GM13976 (cell line): ENCODE data around the gene SYNGR4.

ENCODE experiments used
- DNase-seq: peaks from one replicate; pipeline ENCODE4 v3.0.0; 2012; ENCODE audit warnings: low spot score
- in situ Hi-C: fragments of 300-500 bp; cut with MboI; formaldehyde crosslinking; loops from one replicate; pipeline ENCODE4 v1.12.0; 2022; ENCODE audit warnings: low sequenced_read_pairs, mixed read lengths, inconsistent platforms; ENCODE audit not compliant: unreplicated experiment
- TF ChIP-seq, protein P1 (sequence below): IDR thresholded peaks from 2 replicates; pipeline ENCODE4 v1.5.1; 2012; ENCODE audit warnings: borderline replicate concordance, mild to moderate bottlenecking; ENCODE audit not compliant: insufficient read depth; ENCODE audit errors: extremely low read depth, missing control alignments, control extremely low read depth

Gene SYNGR4

DNA sequence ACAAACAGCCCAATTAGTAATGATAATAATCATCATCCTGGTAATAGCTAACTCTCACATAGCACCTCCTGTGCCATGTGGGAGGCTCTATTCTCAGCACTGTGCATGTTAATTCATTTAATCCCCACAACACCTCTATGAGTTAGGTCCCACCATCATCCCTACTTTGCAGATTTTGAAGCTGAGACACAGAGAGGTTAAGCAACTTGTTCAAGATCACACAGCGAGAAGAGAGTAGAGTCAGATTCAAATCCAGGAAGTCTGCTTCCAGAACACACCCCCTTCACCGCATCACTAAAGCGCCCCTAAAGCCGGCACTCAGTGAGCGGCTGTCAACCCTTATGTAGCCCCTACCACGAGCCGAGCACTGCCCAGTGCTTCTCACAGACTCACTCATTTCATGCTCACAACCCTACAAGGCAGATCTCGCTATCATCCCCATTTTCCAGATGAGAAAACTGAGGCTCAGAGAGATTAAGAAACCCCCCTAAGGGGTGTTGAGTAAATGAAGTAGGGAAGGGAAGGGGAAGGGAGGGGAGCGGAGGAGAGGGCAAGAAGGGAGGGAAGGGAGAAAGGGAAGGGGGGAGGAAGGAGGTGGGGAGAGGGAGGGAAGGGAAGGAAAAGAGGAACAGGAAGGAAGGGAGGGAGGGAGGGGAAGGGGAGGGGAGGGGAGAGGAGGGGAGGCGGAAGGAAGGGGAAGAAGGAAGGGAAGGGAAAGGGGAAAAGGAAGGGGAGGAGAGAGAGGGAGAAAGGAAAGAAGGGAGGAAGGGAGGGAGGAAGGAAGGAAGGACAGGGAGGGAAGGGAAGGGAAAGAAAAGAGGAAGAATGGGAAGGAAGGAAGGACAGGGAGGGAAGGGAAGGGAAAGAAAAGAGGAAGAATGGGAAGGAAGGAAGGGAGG, 22.4 kb upstream of the SYNGR4 start:
- no peak for DNase-seq
- in situ Hi-C loops = no loop called here
- TF ChIP-seq, protein P1, sequence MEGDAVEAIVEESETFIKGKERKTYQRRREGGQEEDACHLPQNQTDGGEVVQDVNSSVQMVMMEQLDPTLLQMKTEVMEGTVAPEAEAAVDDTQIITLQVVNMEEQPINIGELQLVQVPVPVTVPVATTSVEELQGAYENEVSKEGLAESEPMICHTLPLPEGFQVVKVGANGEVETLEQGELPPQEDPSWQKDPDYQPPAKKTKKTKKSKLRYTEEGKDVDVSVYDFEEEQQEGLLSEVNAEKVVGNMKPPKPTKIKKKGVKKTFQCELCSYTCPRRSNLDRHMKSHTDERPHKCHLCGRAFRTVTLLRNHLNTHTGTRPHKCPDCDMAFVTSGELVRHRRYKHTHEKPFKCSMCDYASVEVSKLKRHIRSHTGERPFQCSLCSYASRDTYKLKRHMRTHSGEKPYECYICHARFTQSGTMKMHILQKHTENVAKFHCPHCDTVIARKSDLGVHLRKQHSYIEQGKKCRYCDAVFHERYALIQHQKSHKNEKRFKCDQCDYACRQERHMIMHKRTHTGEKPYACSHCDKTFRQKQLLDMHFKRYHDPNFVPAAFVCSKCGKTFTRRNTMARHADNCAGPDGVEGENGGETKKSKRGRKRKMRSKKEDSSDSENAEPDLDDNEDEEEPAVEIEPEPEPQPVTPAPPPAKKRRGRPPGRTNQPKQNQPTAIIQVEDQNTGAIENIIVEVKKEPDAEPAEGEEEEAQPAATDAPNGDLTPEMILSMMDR = no peak

- DNase-seq = no peak
- in situ Hi-C loops = no loop called here
- TF ChIP-seq, protein P1 = no peak
These were observed 21.8 kb upstream of the SYNGR4 start for GRCh38 chr19:48342414-48342738.

DNA sequence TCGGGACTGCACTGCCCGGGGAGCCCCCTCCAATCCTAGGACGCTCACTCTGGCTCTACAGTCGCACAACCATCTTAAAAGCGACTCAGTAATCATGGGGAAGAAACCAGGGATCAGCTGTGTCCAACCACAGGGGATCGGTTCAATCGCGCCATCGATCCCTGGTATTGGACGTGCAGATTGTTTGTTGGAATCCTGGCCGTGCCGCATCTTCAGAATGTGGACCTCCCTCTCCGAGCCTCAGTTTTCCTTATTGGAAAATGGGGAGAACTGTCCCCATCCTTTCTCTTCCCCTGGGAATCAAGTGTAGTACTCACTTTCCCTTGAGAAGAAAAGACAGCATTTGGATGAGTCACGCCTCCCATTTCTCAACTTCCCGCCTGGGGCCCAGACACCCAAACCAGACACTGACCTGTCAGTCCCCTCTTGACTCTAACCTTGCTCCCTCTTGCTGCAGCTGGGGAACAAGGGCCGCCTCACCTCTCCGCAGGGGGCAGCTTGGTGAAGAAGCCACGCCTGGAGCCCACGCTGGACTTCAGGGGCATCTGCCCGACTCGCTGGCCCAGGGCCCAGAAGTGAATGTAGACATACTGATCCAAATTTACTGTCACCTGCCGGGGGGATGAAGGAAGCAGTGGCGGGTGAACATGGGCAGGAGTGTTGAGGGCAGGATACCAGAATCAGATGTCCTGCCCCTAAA, 21.2 kb upstream of the SYNGR4 start:
- no peak for DNase-seq
- TF ChIP-seq, protein P1 = no peak
- in situ Hi-C loops = no loop called here

DNA sequence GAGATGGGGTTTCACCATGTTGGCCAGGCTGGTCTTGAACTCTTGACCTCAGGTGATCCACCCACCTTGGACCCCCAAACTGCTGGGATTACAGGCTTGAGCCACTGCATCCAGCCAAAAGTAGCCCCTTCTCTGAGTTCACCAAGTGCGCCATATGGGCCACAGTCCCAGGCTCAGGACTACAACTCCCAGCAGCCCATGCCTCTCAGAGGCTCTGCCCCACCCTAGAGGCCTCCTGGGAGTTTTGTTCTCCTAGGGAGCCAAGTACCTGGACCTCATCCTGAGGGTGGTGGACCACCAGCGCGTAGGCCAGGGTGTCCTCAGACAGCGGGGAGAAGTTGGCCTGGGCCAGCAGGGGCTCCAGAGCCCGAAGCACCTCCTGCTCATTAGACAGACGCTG, 19.3 kb upstream of the SYNGR4 start:
- TF ChIP-seq, protein P1 = no peak
- no peak for DNase-seq
- in situ Hi-C loops = no loop called here

GRCh38 chr19:48346191-48346590, 18.0 kb upstream of the SYNGR4 start:
- TF ChIP-seq, protein P1 = no peak
- in situ Hi-C loops = no loop called here

GRCh38 chr19:48348045-48348444, 16.1 kb upstream of the SYNGR4 start:
- TF ChIP-seq, protein P1 = no peak
- in situ Hi-C loops = no loop called here
- no peak for DNase-seq

More at GRCh38 chr19:48346191-48346590, 18.0 kb upstream of the SYNGR4 start:
- DNase-seq = no peak
